Astrocyte of the spinal cord (primary cell): ENCODE data around the gene RHOH.
A peak's percentile ranks its signal among the peaks of the same experiment; 100 is the strongest.

Experiments
- DNase-seq: peaks from one replicate; pipeline ENCODE4 v3.0.0; 2011; ENCODE audit warnings: low read depth, low spot score
- H3K4me3 ChIP-seq: 2 replicates; pipeline ENCODE4 v1.5.1; 2011; ENCODE audit warnings: low read depth, mild to moderate bottlenecking, low read length, moderate library complexity
- in situ Hi-C: cut with HindIII; loops from 2 replicates; pipeline ENCODE4 v1.10.0; 2017; ENCODE audit warnings: low sequenced_read_pairs
- TF ChIP-seq, protein P1 (sequence below): IDR thresholded peaks from 2 replicates; pipeline ENCODE4 v1.5.1; 2012; ENCODE audit warnings: low read depth, mild to moderate bottlenecking, low read length, inconsistent platforms

Gene RHOH

DNA sequence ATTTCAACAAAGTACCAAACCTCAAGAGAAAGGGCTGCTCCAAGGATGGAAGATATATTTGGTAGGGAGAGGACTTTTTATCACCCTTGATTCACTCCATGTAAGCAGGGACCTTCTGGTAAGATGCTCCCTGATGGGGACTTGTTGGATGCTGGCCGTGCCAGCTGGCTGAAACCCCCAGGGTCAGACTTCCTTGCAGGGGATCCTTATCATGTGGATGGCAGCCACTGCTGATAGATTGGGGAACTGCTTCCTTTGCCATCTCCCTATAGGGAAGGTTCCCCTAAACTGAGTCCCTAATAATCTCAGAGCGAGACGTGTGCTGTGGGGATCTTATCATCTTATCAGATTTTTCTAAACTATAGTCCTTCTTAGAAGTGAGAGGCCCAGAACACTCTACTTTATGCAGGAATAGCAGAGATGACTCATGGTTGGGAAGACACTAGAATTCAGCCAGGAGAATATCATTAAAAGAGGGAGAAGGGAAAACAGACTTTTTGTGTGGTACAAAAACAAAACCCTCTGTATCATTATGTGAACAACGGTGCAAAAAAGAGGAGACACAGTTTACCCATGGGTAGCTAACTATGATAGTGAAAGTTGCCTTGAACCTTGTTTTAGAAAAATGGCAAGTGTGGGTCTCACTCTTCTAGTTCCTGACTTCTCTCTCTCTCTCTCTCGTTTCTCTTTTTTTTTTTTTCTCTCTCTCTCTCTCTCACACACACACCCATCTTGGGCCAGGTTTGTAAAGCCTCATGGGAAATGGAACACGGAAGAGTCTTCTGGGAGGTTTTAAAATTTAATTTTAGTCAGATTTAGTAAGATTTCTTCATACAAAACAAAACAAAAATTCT, 16.1 kb downstream of the RHOH start:
- no peak overlapping the region for H3K4me3 ChIP-seq
- TF ChIP-seq, protein P1, sequence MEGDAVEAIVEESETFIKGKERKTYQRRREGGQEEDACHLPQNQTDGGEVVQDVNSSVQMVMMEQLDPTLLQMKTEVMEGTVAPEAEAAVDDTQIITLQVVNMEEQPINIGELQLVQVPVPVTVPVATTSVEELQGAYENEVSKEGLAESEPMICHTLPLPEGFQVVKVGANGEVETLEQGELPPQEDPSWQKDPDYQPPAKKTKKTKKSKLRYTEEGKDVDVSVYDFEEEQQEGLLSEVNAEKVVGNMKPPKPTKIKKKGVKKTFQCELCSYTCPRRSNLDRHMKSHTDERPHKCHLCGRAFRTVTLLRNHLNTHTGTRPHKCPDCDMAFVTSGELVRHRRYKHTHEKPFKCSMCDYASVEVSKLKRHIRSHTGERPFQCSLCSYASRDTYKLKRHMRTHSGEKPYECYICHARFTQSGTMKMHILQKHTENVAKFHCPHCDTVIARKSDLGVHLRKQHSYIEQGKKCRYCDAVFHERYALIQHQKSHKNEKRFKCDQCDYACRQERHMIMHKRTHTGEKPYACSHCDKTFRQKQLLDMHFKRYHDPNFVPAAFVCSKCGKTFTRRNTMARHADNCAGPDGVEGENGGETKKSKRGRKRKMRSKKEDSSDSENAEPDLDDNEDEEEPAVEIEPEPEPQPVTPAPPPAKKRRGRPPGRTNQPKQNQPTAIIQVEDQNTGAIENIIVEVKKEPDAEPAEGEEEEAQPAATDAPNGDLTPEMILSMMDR = no peak
- DNase-seq = peak; percentile 37
- in situ Hi-C loops = no loop called here

- TF ChIP-seq, protein P1 = no peak
- H3K4me3 ChIP-seq = no peak overlapping the region
- in situ Hi-C loops = no loop called here
- no peak for DNase-seq
Observed at GRCh38 chr4:40214038-40214437, 17.2 kb downstream of the RHOH start.

- TF ChIP-seq, protein P1 = no peak
- DNase-seq = no peak
- H3K4me3 ChIP-seq = no peak overlapping the region
- in situ Hi-C loops = no loop called here
Observed at GRCh38 chr4:40214661-40215418, 18.0 kb downstream of the RHOH start.

DNA sequence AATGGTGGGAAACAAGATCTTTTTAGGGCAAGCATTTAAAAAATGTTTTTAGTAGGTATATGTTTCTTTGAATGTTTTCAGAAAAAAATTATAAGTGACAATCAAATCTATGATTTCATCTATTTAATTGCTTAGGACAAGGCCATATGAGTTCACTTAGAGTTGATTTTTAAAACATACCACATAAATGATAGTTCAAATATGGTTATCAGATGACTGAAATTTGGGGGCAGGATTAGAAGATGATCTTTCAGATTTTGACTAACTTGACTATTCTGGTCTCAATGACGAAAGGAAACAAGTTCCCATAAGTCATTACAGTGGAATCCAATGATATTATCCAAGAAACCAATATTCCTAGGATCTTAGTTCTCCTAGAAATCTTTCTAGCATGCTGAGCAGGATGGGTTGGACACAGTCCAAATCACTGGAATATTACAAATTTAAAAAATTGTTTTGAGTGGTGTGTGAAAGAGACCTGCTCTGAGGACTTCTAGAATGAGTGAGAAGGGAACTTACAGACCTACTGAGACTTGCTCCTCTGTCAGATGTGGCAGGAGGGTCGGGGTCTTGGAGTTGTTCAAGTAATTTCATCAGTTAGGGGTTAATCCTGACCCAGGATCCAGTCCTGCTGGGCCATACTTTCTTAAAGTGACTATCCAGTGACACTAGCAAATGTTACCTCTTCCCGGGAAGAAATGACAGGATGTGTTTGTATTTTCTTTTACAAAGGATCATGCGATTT, 20.0 kb downstream of the RHOH start:
- in situ Hi-C loops = no loop called here
- DNase-seq = no peak
- TF ChIP-seq, protein P1 = no peak
- H3K4me3 ChIP-seq = no peak overlapping the region

DNA sequence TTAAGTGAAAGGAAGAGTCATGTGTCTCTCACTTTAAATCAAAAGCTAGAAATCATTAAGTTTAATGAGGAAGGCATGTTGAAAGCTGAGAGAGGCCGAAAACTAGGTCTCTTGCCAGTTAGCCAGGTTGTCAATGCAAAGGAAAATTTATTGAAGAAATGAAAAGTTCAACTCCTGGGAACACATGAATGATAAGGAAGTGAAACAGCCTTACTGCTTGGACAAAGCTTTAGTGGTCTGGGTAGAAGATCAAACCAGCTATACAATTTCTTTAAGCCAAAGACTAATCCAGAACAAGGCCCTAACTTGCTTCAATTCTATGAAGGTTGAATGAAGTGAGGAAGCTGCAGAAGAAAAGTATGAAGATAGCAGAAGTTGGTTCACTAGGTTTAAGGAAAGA, 24.9 kb downstream of the RHOH start:
- no peak for DNase-seq
- H3K4me3 ChIP-seq = no peak overlapping the region
- in situ Hi-C loops = no loop called here
- TF ChIP-seq, protein P1 = no peak

GRCh38 chr4:40223343-40223742, 26.5 kb downstream of the RHOH start:
- TF ChIP-seq, protein P1 = no peak
- no peak overlapping the region for H3K4me3 ChIP-seq
- in situ Hi-C loops = no loop called here

More at GRCh38 chr4:40223343-40223742, 26.5 kb downstream of the RHOH start:
- DNase-seq = no peak
